ENCODE data around the gene TPCN2.

The TPCN2 gene

GRCh38 chr11:69039501-69039900 lies 9.2 kb upstream of the TPCN2 start:
- DNase-seq: no peak

- DNase-seq: no peak
Measured at GRCh38 chr11:69040051-69040450, 8.7 kb upstream of the TPCN2 start.

GRCh38 chr11:69040581-69041260 lies 8.0 kb upstream of the TPCN2 start:
- no peak for DNase-seq

- no peak for DNase-seq
Measured at GRCh38 chr11:69041516-69041915, 7.2 kb upstream of the TPCN2 start.

DNA sequence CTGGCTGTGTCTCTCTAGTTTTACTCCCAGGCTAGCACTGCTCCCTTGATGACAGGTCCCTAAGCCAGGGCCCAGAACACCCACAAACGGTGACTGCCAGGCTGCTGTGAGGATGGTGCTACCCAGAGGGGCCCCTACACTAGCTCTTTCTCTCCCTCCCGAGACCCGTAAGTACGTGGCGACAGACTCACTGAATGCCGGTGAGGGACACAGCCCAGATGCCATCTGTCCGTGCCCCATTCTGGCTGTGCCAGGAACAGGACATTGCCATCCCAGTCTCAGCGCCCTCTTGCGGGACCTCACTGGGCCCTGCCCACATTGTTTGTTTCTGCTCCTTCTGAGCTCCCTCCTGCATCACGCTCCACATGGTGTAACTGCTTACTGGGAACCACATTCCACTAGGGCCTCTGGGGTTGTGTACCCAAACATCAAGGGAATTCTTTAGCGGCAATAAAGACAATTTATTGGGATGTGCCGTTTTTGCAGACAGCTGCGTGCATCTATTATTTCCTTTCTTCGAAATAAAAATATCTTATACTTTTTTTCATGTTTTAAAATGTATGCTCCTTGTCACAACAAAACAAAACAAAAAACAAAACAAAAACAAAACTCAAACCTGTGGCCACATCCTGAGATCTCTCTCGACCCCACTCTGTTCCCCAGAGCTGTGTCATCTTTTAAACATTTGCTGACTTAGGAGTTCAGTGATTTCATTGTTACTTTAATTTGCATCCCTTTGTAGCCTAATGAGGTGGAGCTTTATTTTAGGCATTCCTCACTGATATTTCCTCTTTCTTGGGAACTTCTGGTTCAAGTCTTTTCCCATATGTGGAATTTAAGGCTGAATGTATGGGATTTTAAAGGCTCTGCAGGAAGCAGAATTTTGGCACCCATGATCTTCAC lies 4.4 kb upstream of the TPCN2 start:
- peak; percentile 66 for DNase-seq

GRCh38 chr11:69048031-69048693 lies 570 bp upstream of the TPCN2 start:
- no peak for DNase-seq

GRCh38 chr11:69049490-69049867 lies 747 bp downstream of the TPCN2 start:
- no peak for DNase-seq

GRCh38 chr11:69050592-69051380 lies 2.1 kb downstream of the TPCN2 start:
- DNase-seq: no peak

DNA sequence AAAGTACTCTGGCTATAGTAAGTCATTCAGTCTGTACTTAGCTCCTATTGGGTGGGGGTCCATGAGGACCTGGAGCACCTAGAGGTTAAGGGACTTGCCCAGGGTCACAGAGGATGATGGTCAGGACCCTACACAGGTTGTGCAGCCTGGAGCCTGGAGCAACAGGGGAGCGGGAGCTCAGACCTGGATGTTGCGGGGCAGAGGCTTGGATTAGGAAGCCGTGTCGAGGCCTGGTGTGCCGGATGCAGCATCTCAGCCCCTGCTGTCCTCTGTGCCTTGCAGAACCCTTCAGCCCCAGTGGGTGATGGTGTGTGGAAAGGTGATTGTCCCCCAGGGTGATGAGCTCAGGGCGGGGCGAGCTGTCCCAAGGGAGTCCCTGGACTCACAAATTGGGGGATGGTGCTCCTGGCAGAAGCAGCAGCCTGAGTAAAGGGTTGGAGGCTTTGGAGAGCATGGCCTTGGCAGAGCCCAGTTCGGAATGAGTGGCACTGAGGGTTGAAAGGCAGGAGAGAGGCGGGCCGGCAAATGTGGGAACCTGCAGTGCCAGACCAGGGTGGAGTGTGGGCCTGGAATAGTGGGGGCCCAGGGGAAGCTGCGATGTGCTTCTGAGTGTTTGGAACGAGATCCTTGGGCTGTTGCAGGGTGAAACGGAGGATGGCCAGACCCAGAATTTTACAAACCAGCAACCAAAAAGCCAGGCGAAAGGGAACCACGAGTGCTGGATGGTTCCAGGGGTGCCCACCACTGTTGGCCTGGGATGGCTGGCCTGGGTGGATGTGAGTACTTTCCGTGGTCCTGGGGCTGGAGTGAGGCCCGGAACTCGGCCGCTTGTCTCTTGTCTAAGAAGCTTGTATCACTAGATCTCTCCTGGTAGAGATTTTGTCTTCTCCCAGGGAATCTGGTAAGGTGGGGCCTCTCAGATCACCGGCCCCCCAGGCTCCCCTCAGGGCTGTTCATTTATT lies 2.9 kb downstream of the TPCN2 start:
- no peak for DNase-seq

DNA sequence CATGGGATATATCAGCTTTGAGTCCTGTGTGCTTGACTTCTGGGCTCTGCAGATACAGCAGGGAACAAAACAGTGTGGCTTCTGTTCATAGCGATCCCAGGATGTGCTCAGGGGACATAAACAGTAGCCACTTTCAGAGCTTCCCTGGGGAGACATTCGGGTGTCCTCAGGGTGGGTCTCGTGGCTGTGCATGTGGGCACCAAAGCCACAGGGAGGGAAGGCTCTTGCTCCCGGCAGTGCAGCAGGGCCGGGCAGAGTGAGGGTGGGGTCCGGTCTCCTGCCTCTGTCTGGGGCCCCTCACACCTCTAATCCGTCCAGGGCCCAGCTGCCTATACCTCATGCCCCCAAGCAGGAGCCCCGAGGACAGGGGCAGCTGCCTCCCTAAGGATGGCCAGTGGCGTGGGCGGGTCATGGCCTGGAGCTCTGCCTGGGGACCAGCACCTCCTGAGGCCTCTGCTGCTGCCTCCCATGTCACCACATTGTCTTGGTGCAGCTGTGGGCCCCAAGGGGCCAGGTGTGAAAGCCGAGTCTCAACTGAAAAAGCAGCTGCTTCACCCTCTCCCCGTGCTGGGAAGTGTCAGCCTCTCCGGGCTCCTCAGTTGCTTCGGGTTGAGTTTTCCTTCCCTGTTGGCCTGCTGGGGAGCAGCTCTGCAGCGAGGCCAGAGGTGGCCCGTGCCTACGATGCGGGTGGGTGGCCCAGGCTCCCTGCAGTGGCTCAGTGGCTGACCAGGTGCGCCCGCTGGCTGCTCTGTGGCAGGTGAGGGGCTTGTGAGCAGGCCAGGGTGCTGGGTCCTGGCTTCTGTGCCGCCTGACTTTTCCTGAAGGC lies 3.8 kb downstream of the TPCN2 start:
- no peak for DNase-seq

DNA sequence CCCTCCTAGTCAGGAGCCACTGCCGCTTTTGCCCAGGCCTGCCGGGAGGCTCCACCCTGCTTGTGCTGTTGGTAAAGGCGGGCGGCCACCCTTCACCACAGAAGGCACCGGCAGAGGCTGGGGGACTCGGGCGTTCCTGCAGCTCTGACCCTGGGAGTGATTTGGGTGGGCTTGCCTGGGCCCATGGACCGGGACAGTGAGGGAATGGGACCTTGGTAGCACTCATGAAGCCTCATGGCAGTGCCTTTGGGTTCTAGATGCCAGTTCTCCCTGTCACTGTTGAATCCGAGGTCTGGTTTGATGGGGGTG lies 4.4 kb downstream of the TPCN2 start:
- no peak for DNase-seq

GRCh38 chr11:69053546-69054396 lies 5.0 kb downstream of the TPCN2 start:
- no peak for DNase-seq

DNA sequence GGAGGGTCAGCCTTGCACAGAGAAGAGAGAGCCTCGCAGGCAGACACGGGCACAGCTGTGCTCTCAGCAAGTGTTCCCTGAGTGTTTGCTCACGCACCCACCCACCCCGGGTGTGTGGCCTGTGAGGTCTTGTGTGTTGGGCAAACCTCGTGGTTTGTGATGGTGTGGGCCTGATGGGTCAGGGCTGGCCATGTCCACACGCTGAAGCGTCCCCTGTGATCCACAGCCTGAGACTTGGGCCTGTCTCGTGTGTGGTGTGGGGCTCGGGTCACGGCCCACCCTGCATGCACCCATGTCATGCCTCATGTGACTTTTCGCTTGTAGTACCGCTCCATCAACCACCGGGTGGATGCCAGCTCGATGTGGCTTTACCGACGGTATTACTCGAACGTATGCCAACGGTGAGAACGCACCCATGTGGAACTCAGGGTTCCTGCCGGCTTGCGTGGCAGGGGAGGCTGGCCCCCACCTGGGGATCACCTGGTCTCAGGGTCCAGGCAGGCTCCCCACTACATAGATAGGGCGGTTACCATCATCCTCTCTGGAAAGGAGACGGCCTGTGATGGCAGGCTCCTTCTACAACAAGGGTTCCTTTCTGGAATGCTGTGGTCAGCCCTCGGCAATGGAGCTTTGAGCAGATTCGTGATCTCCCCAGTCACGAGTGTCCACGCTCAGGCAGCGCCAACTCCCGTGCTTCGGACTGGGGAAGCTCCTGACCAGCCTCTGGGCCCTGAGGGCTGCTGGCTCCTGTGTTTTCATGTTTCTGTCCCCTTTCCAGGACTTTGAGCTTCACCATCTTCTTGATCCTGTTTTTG lies 5.9 kb downstream of the TPCN2 start:
- DNase-seq: no peak

GRCh38 chr11:69055212-69055586 lies 6.5 kb downstream of the TPCN2 start:
- no peak for DNase-seq

DNA sequence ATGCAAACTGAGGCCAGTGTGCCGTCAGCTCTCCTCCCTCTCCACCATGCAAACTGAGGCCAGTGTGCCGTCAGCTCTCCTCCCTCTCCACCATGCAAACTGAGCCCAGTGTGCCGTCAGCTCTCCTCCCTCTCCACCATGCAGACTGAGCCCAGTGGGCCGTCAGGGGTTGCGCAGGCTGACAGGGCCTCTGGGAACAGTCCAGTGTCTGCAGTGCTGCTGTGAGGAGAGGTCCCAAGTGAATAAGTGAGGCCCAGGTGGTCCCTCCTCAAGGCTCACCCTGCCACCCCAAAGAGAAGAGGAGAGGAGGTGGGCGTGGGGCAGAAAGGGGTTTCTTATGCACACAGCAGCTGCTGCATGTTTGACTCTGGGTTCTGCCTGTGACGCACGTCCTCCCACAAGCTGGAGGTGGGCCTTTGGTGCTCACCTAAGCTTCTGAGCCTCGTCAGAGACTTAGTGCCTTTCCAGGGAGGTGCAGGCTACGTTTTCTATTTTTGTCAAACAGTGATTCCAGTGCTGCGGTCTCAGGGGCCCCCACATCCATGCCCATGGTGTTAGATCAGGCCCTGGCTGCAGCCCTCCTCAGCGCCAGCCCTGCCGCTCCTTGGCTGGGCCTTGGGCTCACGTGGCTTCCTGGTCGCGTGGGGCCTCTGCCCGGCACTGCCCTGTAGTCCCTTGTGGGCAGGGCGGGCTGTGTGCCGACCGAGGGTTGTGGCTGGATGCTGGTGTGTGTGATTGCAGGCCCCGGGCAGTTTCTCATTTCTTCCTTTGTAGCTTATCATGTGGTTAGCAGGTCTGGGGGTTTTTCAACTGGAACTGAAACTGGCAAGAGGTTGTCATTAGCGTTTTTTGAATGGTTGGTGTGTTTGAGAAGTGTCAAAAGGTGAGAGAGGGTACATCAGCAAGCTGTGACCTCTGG lies 7.1 kb downstream of the TPCN2 start:
- no peak for DNase-seq

DNA sequence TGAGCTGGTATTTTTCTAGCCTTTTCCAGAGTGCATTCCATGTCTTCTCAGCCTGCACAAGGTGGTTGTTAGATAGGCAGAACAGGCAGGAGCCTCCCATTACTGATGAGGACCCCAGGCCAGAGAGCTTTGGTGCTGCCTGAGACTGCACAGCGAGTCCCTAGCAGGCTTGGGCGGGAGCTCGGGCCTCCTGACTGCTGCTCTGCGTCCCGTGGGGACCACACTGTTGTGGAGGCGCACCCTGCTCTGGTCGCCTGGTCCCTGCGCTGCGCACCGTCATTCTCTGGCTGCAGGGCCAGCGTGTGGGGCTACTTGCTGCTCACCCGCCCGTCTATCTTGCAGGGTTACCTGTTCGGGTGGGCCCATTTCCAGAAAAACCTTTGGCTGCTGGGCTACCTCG lies 8.5 kb downstream of the TPCN2 start:
- no peak for DNase-seq

DNA sequence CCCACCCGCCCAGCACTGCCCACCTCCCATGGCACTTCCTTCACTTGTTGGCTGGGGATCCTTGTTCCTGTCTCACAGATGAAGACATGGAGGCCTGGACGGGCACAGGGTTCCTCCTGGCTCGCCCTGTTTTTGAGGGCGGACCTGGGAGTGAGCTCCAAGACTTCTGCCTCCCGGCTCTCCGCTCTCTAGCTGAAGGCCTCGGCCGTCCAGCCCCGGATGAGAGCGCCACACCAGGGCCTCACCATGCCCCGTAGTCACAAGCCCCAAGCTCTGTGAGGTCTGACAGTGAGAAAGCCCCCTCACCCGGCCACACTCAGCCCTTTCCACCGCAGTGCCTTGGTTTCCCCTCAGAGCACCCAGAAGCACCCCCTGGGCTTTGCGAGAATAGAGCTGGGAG lies 9.1 kb downstream of the TPCN2 start:
- no peak for DNase-seq
